ENCODE results near the gene BMAL1.

The BMAL1 gene

GRCh38 chr11:13310443-13310842 lies 32.9 kb downstream of the BMAL1 start:
- ATAC-seq = no peak
- TF ChIP-seq OSR1 (CRISPR knock-in tag; IDR thresholded peaks at IDR 0.05) = no peak
- no peak for TF ChIP-seq BACH2 (CRISPR knock-in tag; IDR thresholded peaks at IDR 0.05; ENCODE audit: borderline replicate concordance)
- TF ChIP-seq ESRRG (CRISPR knock-in tag; IDR thresholded peaks at IDR 0.05) = no peak
- no peak for TF ChIP-seq SNAI2 (CRISPR knock-in tag; IDR thresholded peaks at IDR 0.05)
- no peak for TF ChIP-seq TCF4 (CRISPR knock-in tag; IDR thresholded peaks at IDR 0.05; ENCODE audit: borderline replicate concordance)
- TF ChIP-seq, protein P1, sequence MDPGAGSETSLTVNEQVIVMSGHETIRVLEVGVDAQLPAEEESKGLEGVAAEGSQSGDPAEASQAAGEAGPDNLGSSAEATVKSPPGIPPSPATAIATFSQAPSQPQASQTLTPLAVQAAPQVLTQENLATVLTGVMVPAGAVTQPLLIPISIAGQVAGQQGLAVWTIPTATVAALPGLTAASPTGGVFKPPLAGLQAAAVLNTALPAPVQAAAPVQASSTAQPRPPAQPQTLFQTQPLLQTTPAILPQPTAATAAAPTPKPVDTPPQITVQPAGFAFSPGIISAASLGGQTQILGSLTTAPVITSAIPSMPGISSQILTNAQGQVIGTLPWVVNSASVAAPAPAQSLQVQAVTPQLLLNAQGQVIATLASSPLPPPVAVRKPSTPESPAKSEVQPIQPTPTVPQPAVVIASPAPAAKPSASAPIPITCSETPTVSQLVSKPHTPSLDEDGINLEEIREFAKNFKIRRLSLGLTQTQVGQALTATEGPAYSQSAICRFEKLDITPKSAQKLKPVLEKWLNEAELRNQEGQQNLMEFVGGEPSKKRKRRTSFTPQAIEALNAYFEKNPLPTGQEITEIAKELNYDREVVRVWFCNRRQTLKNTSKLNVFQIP (CRISPR knock-in tag; IDR thresholded peaks at IDR 0.05; ENCODE audit: borderline replicate concordance, low read depth) = no peak
- no peak for TF ChIP-seq PPARA (CRISPR knock-in tag; IDR thresholded peaks at IDR 0.05; ENCODE audit: borderline replicate concordance)
- TF ChIP-seq ARNTL (CRISPR knock-in tag; IDR thresholded peaks at IDR 0.05; ENCODE audit: borderline replicate concordance, low read depth) = no peak
- TF ChIP-seq, protein P2, sequence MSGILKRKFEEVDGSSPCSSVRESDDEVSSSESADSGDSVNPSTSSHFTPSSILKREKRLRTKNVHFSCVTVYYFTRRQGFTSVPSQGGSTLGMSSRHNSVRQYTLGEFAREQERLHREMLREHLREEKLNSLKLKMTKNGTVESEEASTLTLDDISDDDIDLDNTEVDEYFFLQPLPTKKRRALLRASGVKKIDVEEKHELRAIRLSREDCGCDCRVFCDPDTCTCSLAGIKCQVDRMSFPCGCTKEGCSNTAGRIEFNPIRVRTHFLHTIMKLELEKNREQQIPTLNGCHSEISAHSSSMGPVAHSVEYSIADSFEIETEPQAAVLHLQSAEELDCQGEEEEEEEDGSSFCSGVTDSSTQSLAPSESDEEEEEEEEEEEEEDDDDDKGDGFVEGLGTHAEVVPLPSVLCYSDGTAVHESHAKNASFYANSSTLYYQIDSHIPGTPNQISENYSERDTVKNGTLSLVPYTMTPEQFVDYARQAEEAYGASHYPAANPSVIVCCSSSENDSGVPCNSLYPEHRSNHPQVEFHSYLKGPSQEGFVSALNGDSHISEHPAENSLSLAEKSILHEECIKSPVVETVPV (CRISPR knock-in tag; IDR thresholded peaks at IDR 0.05) = no peak

- ATAC-seq = no peak
- TF ChIP-seq, protein P3, sequence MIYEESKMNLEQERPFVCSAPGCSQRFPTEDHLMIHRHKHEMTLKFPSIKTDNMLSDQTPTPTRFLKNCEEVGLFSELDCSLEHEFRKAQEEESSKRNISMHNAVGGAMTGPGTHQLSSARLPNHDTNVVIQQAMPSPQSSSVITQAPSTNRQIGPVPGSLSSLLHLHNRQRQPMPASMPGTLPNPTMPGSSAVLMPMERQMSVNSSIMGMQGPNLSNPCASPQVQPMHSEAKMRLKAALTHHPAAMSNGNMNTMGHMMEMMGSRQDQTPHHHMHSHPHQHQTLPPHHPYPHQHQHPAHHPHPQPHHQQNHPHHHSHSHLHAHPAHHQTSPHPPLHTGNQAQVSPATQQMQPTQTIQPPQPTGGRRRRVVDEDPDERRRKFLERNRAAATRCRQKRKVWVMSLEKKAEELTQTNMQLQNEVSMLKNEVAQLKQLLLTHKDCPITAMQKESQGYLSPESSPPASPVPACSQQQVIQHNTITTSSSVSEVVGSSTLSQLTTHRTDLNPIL (CRISPR knock-in tag; IDR thresholded peaks at IDR 0.05; ENCODE audit: low read depth) = no peak
- TF ChIP-seq ZC3H10 (CRISPR knock-in tag; IDR thresholded peaks at IDR 0.05) (no peak), BACH2 (CRISPR knock-in tag; IDR thresholded peaks at IDR 0.05; ENCODE audit: borderline replicate concordance) (no peak), CSDC2 (CRISPR knock-in tag; IDR thresholded peaks at IDR 0.05) (no peak), RARB (CRISPR knock-in tag; IDR thresholded peaks at IDR 0.05) (no peak), TSHZ2 (CRISPR knock-in tag; IDR thresholded peaks at IDR 0.05) (no peak), ESRRG (CRISPR knock-in tag; IDR thresholded peaks at IDR 0.05) (no peak), OSR1 (CRISPR knock-in tag; IDR thresholded peaks at IDR 0.05) (no peak), ZFP30 (CRISPR knock-in tag; IDR thresholded peaks at IDR 0.05) (no peak), TOX (CRISPR knock-in tag; IDR thresholded peaks at IDR 0.05; ENCODE audit: borderline replicate concordance) (no peak), PPARA (CRISPR knock-in tag; IDR thresholded peaks at IDR 0.05; ENCODE audit: borderline replicate concordance) (no peak), ZNF70 (CRISPR knock-in tag; IDR thresholded peaks at IDR 0.05) (no peak)
- TF ChIP-seq, protein P1 (CRISPR knock-in tag; IDR thresholded peaks at IDR 0.05; ENCODE audit: borderline replicate concordance, low read depth) = no peak
- TF ChIP-seq, protein P4, sequence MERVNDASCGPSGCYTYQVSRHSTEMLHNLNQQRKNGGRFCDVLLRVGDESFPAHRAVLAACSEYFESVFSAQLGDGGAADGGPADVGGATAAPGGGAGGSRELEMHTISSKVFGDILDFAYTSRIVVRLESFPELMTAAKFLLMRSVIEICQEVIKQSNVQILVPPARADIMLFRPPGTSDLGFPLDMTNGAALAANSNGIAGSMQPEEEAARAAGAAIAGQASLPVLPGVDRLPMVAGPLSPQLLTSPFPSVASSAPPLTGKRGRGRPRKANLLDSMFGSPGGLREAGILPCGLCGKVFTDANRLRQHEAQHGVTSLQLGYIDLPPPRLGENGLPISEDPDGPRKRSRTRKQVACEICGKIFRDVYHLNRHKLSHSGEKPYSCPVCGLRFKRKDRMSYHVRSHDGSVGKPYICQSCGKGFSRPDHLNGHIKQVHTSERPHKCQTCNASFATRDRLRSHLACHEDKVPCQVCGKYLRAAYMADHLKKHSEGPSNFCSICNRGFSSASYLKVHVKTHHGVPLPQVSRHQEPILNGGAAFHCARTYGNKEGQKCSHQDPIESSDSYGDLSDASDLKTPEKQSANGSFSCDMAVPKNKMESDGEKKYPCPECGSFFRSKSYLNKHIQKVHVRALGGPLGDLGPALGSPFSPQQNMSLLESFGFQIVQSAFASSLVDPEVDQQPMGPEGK (CRISPR knock-in tag; IDR thresholded peaks at IDR 0.05; ENCODE audit: borderline replicate concordance) = no peak
Observed at GRCh38 chr11:13311570-13311969, 34.0 kb downstream of the BMAL1 start.
